ENCODE results near the gene ZRANB1. TPM values are rescaled to one million over a fixed set of nuclear protein-coding genes. Genes with fewer than 3 reads are reported as not detected.

Gene ZRANB1
- total RNA-seq, 1 experiment from 2014 or later: 11.5 TPM

DNA sequence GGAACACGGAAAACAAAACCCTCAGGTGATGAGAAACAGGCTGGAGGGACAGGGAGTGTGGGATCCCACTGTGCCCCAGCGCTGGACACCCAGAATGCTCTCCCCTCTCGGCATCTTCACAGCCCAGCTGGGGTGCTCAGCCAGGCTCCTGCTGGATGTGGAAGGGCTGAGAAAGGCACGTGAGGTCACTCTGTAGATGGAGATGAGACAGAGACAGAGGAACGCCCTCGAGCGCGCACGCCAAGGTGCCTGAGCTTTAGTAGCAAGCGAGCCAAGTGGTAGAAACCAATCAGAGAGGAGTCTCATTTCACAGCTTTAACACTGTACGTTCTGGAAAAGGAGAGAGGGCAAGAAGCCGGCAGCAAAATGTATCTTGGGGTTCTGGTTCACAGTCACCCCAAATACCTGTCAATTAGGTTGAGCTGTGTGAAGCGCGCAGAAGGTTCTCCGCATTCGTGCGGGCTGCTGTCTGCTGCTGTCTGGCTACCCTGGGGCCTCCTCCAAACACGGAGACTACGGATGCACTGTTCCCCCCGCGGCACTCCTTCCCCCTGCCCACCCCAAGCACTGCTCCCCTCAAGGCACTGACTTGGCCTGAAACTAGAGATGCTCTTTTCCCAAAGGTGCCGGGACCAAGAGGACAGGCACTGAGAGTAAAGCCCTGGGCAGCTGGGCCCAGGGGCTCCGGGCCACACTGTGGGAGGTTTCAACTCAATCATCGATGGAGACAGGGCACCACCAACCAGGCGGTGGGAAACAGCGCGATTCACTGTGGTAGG lies 91.4 kb downstream of the ZRANB1 start:
- DNase-seq (ENCODE audit: low read depth): no peak

DNA sequence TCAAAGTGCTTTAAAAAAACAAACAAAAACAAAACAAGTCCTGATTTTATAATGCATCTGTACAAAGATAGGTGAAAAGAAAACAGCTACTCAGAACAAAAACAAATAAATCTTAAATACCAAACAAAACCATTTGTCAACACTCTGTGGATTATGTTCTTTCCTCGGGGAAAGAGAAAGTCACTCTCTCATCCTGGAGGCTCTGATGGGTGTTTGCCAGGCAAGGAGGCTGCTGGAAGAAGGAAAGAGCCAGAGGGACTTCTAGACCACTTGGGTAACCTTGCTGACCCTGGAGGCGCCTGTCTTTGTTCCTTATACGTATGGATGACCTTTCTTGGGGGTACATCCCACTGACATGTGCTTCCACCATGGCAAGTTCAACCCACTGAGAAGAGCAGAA lies 92.8 kb downstream of the ZRANB1 start:
- DNase-seq (ENCODE audit: low read depth): peak; percentile 35

DNA sequence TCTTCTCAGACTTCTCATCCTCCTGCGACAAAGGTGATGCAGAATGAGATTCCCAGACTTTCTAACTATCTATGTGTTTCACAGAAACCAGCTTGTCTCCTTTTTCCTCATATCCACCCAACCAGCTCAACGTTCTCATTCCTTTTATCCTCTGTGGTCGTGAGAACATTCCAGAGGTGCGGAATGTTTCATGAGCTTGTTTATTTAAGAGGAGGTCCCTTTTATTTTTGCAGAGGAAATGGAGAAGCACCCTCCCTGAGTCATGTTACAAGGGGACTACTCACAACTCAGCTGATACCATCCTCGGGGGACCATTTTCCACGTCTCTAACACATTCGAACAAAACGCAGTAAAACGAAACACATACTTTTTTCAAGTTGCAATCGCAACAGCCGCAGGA lies 93.2 kb downstream of the ZRANB1 start:
- peak; percentile 97 for DNase-seq (ENCODE audit: low read depth)

DNA sequence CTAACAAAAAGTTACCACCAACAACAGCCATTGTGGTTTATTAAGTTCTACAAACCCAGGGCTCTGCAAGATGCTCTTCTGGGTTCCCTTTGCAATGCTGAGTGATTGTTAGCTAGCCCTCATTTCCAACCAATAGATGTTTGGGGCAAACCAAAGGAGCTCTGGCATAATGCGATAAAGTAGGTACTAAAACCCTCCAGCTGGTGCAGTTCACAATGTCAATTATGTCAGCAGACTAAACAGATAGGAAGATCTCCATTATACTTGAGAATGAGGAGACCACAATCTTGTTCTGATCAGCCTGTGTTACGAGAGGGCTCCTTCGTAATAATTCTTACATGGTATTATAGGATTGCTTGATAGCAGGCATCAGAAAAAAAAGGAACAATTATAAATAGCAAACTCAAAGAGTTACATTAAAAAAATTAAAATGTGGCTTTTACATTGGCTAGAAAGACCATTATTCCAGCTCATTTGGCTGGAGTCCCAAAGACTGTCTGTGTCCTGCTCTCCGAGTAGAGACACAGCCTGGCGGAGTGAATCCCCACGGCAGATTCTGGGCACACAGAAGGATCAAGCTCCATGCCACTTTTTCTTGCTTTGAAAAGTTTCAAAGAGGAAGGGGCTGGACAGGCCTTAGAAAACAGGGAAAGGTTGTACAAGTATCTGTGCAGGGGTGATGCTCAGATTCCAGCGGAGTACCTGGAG lies 93.8 kb downstream of the ZRANB1 start:
- DNase-seq (ENCODE audit: low read depth): no peak

DNA sequence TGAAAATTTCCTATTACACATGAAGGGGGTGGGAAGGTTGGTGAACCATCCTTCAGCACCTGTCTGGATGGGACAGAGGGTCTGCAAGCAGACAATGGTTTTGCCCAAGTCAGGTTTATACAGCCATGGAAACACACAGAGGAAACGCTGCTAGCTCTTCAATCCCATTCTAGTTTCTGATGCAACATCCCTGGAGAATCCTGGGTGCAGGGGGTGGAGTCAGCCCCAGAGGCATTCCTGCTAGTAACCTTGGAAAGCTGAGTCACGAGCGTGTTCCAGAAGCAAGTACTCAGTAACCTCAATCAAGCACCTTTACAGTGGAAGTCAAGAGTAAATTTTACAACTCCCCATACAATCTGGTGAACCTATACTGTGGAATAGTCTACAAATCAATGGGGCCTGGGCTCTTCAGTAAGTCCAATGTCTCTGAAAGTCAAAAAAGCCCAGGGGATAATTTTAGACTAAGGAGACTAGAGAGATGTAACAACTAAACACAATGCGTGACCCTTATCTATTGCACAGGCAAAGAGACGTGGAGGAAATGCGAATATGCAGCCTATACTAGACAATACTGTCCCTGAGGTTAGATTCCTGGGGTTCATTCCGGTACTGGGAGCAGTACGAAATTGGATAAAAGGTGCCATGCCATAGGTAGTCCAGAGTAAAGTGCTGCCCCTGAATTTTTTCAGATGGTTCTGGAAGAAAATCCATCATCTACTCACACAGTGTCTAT lies 95.4 kb downstream of the ZRANB1 start:
- peak; percentile 62 for DNase-seq (ENCODE audit: low read depth)

Other genes with a start within 250 kb of the ZRANB1 start
- gene FAM53B, start 197.7 kb upstream of the ZRANB1 start, total RNA-seq (2014; rRNA removed): 22.3 and 31.5 TPM in 2 replicates
- gene EEF1AKMT2, start 150.2 kb upstream of the ZRANB1 start, total RNA-seq (2014; rRNA removed): 27.6 and 37.1 TPM in 2 replicates
- 16.1 and 18.0 TPM in 2 replicates for gene ABRAXAS2, start 140.3 kb upstream of the ZRANB1 start, total RNA-seq (2014; rRNA removed)
- gene CTBP2, start 218.4 kb downstream of the ZRANB1 start, total RNA-seq (2014; rRNA removed): 51.1 and 51.9 TPM in 2 replicates